IMR-90 (cell line): ENCODE data around the gene HMBS. TPM values are rescaled to one million over a fixed set of nuclear protein-coding genes. Genes with fewer than 3 reads are reported as not detected.
"Not testable (repeated sequence)": the region's sequence is repeated elsewhere in the genome, so short reads cannot be mapped to it uniquely, and the experiment has no call there.

ENCODE experiments used
- ATAC-seq: fragments of 200-7000 bp; cut with Tn5 transposase; 2 replicates; pipeline ENCODE4 v1.9.1; 2020; ENCODE audit warnings: low read depth, mild to moderate bottlenecking, moderate library complexity
- BruUV-seq: library from RNA; stranded (reverse); fragments of 400-500 nt; replicated peaks from 2 replicates; lab custom pipeline; 2021; lab: Mats Ljungman, UMichigan
- CTCF ChIA-PET: fragments of 300-600 bp; formaldehyde crosslinking; extraction: SDS; loops from one replicate; lab custom pipeline; 2021; ENCODE audit warnings: antibody characterized with exemption; lab: Yijun Ruan, JAX
- POLR2A ChIA-PET: fragments of 300-600 bp; sonication (Branson Sonifier 250); formaldehyde crosslinking; loops from one replicate; lab custom pipeline; 2022; ENCODE audit warnings: antibody characterized with exemption; ENCODE audit not compliant: unreplicated experiment; lab: Charles Lee
- DNase-seq: peaks from one replicate; pipeline ENCODE4 v3.0.0; 2013
- H2AFZ ChIP-seq: replicated peaks from 2 replicates; pipeline ENCODE3; 2013; ENCODE audit warnings: low read length, mild to moderate bottlenecking; ENCODE audit not compliant: poor library complexity
- H2AK5ac ChIP-seq: 2 replicates; pipeline ENCODE4 v1.6.1; 2013; ENCODE audit warnings: low read depth, low read length, inconsistent platforms
- H2AK9ac ChIP-seq: replicated peaks from 2 replicates; pipeline ENCODE3; 2013; ENCODE audit warnings: mild to moderate bottlenecking, low read depth, low read length, moderate library complexity; ENCODE audit not compliant: poor library complexity
- H2BK120ac ChIP-seq: 2 replicates; pipeline ENCODE4 v1.6.1; 2013; ENCODE audit warnings: low read depth, low read length, inconsistent platforms
- H2BK15ac ChIP-seq: 3 replicates; pipeline ENCODE4 v1.6.1; 2013; ENCODE audit warnings: low read depth, low read length, inconsistent platforms
- H2BK20ac ChIP-seq: 2 replicates; pipeline ENCODE4 v1.6.1; 2013; ENCODE audit warnings: low read depth, mild to moderate bottlenecking, inconsistent platforms, low read length, moderate library complexity
- H2BK5ac ChIP-seq: 2 replicates; pipeline ENCODE4 v1.6.1; 2013; ENCODE audit warnings: mild to moderate bottlenecking, low read depth, low read length, inconsistent platforms; ENCODE audit not compliant: poor library complexity, severe bottlenecking
- H3K14ac ChIP-seq: replicated peaks from 2 replicates; pipeline ENCODE4 v1.6.1; 2013; ENCODE audit warnings: low read depth, low read length, inconsistent platforms
- H3K18ac ChIP-seq: 2 replicates; pipeline ENCODE4 v1.6.1; 2013; ENCODE audit warnings: low read depth, low read length, control low read depth
- H3K23ac ChIP-seq: 2 replicates; pipeline ENCODE4 v1.6.1; 2013; ENCODE audit warnings: low read depth, low read length, inconsistent platforms
- H3K27ac ChIP-seq: 2 replicates; pipeline ENCODE4 v1.5.1; 2013; ENCODE audit warnings: mild to moderate bottlenecking, control low read depth, low read length; ENCODE audit not compliant: insufficient read depth
- H3K27me3 ChIP-seq: 2 replicates; pipeline ENCODE4 v1.6.1; 2013; ENCODE audit warnings: low read length; ENCODE audit not compliant: control insufficient read depth, insufficient read depth
- H3K36me3 ChIP-seq: 2 replicates; pipeline ENCODE4 v1.6.1; 2013; ENCODE audit warnings: low read length, mixed read lengths; ENCODE audit not compliant: control insufficient read depth, insufficient read depth
- H3K4ac ChIP-seq: 2 replicates; pipeline ENCODE4 v1.6.1; 2013; ENCODE audit warnings: low read depth, low read length, inconsistent platforms
- H3K4me1 ChIP-seq: 2 replicates; pipeline ENCODE4 v1.6.1; 2013; ENCODE audit warnings: low read length, mixed read lengths; ENCODE audit not compliant: control insufficient read depth, insufficient read depth
- H3K4me2 ChIP-seq: 2 replicates; pipeline ENCODE4 v1.6.1; 2013; ENCODE audit warnings: low read depth, mild to moderate bottlenecking, control low read depth, low read length, moderate library complexity
- H3K4me3 ChIP-seq: 2 replicates; pipeline ENCODE4 v1.5.1; 2013; ENCODE audit warnings: low read depth, mild to moderate bottlenecking, control low read depth, low read length, moderate library complexity; ENCODE audit not compliant: insufficient read depth
- H3K56ac ChIP-seq: 2 replicates; pipeline ENCODE4 v1.6.1; 2013; ENCODE audit warnings: low read length, inconsistent platforms; ENCODE audit not compliant: insufficient read depth; ENCODE audit errors: extremely low read depth
- H3K79me1 ChIP-seq, 2 experiments: 2 replicates each; pipeline ENCODE4 v1.6.1; 2013; ENCODE audit warnings: low read length in 2 of 2, inconsistent platforms in 1 of 2, low read depth in 1 of 2
- H3K9ac ChIP-seq: 2 replicates; pipeline ENCODE4 v1.6.1; 2013; ENCODE audit warnings: low read depth, low read length, control low read depth
- H3K9me1 ChIP-seq: 2 replicates; pipeline ENCODE4 v1.6.1; 2013; ENCODE audit warnings: low read length, inconsistent platforms; ENCODE audit not compliant: insufficient read depth
- H3K9me3 ChIP-seq: 2 replicates; pipeline ENCODE4 v1.6.1; 2013; ENCODE audit warnings: low read length; ENCODE audit not compliant: control insufficient read depth, insufficient read depth
- H4K20me1 ChIP-seq: 2 replicates; pipeline ENCODE4 v1.6.1; 2013; ENCODE audit warnings: low read length, inconsistent platforms; ENCODE audit not compliant: insufficient read depth
- H4K5ac ChIP-seq: 2 replicates; pipeline ENCODE4 v1.6.1; 2013; ENCODE audit warnings: mild to moderate bottlenecking, low read depth, low read length, control low read depth
- H4K8ac ChIP-seq, 2 experiments: 2 replicates each; pipeline ENCODE4 v1.6.1; 2013; ENCODE audit warnings: low read depth in 2 of 2, low read length in 2 of 2, control low read depth in 1 of 2, inconsistent platforms in 1 of 2
- H4K91ac ChIP-seq: 2 replicates; pipeline ENCODE4 v1.6.1; 2013; ENCODE audit warnings: low read depth, low read length, inconsistent platforms; ENCODE audit not compliant: insufficient read depth
- WGBS, 2 experiments: methylation state at CpG; one replicate each; pipeline versions ENCODE4 v1.1.5 to v1.1.7; 2013; ENCODE audit warnings: missing lambda C conversion rate in 2 of 2; ENCODE audit not compliant: insufficient read length in 1 of 2; ENCODE audit errors: extremely low coverage in 2 of 2; 5-methylcytosine and 5-hydroxymethylcytosine counted together
- dilution Hi-C: fragments of 300-500 bp; cut with HindIII; formaldehyde crosslinking; loops from one replicate; pipeline ENCODE4 v1.14.3; 2018; ENCODE audit warnings: low sequenced_read_pairs; ENCODE audit not compliant: unreplicated experiment
- in situ Hi-C: fragments of 300-500 bp; cut with MboI; formaldehyde crosslinking; loops from 3 replicates; pipeline ENCODE4 v1.14.3; 2019; ENCODE audit warnings: low sequenced_read_pairs, inconsistent platforms, mixed read lengths
- intact Hi-C: fragments of 100-400 bp; cut with micrococcal nuclease; formaldehyde crosslinking; loops from 2 replicates; pipeline ENCODE4 v1.10.0; 2022
- polyA plus RNA-seq, 3 experiments: library from polyadenylated mRNA; depleted of rRNA; stranded (reverse); fragments of >200 nt; gene quantifications; 2 replicates each; pipeline ENCODE4 v1.2.3, GENCODE V29; 2012; ENCODE audit warnings: low replicate concordance in 1 of 3
- total RNA-seq: library from RNA; depleted of rRNA; stranded (reverse); fragments of >200 nt; gene quantifications from 2 replicates; pipeline ENCODE4 v1.2.3, GENCODE V29; 2012

HMBS gene
- total and polyA plus RNA-seq, 2 of the 4 experiments (the other 2 are of a cell fraction): 17.9 to 59.5 TPM

DNA sequence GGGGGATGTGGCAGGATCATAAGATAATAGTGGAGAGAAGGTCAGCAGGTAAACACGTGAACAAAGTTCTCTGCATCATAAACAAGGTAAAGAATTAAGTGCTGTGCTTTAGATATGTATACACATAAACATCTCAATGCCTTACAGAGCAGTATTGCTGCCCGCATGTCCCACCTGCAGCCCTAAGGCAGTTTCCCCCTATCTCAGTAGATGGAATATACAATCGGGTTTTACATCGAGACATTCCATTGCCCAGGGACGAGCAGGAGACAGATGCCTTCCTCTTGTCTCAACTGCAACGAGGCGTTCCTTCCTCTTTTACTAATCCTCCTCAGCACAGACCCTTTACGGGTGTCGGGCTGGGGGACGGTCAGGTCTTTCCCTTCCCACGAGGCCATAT, 45.2 kb upstream of the HMBS start:
- H2AK5ac ChIP-seq, H3K9me1 ChIP-seq, BruUV-seq, H3K18ac ChIP-seq, H2BK20ac ChIP-seq, H2BK15ac ChIP-seq, H2BK5ac ChIP-seq, ATAC-seq, H3K14ac ChIP-seq, H2BK120ac ChIP-seq, CTCF ChIA-PET, H3K27me3 ChIP-seq, H4K5ac ChIP-seq, H3K9ac ChIP-seq, H3K36me3 ChIP-seq, in situ Hi-C loops, H3K4me2 ChIP-seq, DNase-seq, H3K27ac ChIP-seq, H3K4ac ChIP-seq, H4K20me1 ChIP-seq, H4K91ac ChIP-seq, H3K4me1 ChIP-seq, POLR2A ChIA-PET, intact Hi-C loops, dilution Hi-C loops, H3K4me3 ChIP-seq, H3K56ac ChIP-seq, H2AK9ac ChIP-seq, H4K8ac ChIP-seq, H3K79me1 ChIP-seq, H3K23ac ChIP-seq, H2AFZ ChIP-seq, H3K9me3 ChIP-seq: not testable (repeated sequence)
- no CpG with 5 or more reads among the region's 11 CpGs for WGBS, 2 experiments
